Left ventricle myocardium inferior (tissue), 1 donor: ENCODE data around the gene C6orf47. TPM values are rescaled to one million over a fixed set of nuclear protein-coding genes. Genes with fewer than 3 reads are reported as not detected.
A peak's percentile ranks its signal among the peaks of the same experiment; 100 is the strongest.

Experiments
- DNase-seq: peaks from one replicate; pipeline ENCODE4 v3.0.0-alpha.2; 2020
- H3K27ac ChIP-seq: fragments of 200-600 bp; replicated peaks from 2 replicates; pipeline ENCODE4 v1.8.0; 2021
- H3K27me3 ChIP-seq: fragments of 200-600 bp; 2 replicates; pipeline ENCODE4 v1.8.0; 2021; ENCODE audit warnings: low read depth
- H3K36me3 ChIP-seq: fragments of 200-600 bp; 2 replicates; pipeline ENCODE4 v1.8.0; 2021
- H3K4me1 ChIP-seq: fragments of 200-600 bp; 2 replicates; pipeline ENCODE4 v1.8.0; 2021
- H3K4me3 ChIP-seq: fragments of 200-600 bp; 2 replicates; pipeline ENCODE4 v1.8.0; 2021; ENCODE audit warnings: mild to moderate bottlenecking, moderate library complexity
- H3K9me3 ChIP-seq: fragments of 200-600 bp; replicated peaks from 2 replicates; pipeline ENCODE4 v1.8.0; 2021
- CTCF ChIP-seq: fragments of 200-600 bp; IDR thresholded peaks from 2 replicates; pipeline ENCODE4 v1.8.0; 2021; ENCODE audit warnings: antibody characterized with exemption, mild to moderate bottlenecking, borderline replicate concordance
- intact Hi-C: fragments of 100-400 bp; cut with micrococcal nuclease; formaldehyde crosslinking; loops from one replicate; pipeline ENCODE4 v1.11.0; 2022
- total RNA-seq: library from RNA; stranded (reverse); fragmentation: NEBNext Ultra II Directional; extraction: Animal tissue kit (Norgen Biotek cat#: 25700); gene quantifications from one replicate; pipeline ENCODE4 v1.2.1, GENCODE V29; 2021
- donor health status: DM: no; HTN: yes; CAD: no; lungs with severe emphysema.

C6orf47 gene
- total RNA-seq, 1 donor from 2014 or later, result 16.9 TPM

GRCh38 chr6:31676904-31677303, 16.3 kb upstream of the C6orf47 start:
- intact Hi-C loops, result no loop called here
- H3K36me3 ChIP-seq, result peaks cover 21% of the 10 kb centered on the region

GRCh38 chr6:31676322-31676903, 15.8 kb upstream of the C6orf47 start:
- TF ChIP-seq CTCF, result no peak
- no peak for DNase-seq
- no peak overlapping the region for H3K27ac ChIP-seq
- no peaks in the 10 kb centered on the region for H3K27me3 ChIP-seq
- no peaks in the 10 kb centered on the region for H3K9me3 ChIP-seq
- H3K4me1 ChIP-seq, result peaks cover 13% of the 10 kb centered on the region
- no peak overlapping the region for H3K4me3 ChIP-seq
- intact Hi-C loops, result no loop called here
- H3K36me3 ChIP-seq, result peaks cover 26% of the 10 kb centered on the region

More at GRCh38 chr6:31676904-31677303, 16.3 kb upstream of the C6orf47 start:
- no peak overlapping the region for H3K27ac ChIP-seq
- H3K4me1 ChIP-seq, result peaks cover 18% of the 10 kb centered on the region
- DNase-seq, result no peak
- H3K4me3 ChIP-seq, result no peak overlapping the region
- no peak for TF ChIP-seq CTCF
- no peaks in the 10 kb centered on the region for H3K27me3 ChIP-seq
- H3K9me3 ChIP-seq, result no peaks in the 10 kb centered on the region

DNA sequence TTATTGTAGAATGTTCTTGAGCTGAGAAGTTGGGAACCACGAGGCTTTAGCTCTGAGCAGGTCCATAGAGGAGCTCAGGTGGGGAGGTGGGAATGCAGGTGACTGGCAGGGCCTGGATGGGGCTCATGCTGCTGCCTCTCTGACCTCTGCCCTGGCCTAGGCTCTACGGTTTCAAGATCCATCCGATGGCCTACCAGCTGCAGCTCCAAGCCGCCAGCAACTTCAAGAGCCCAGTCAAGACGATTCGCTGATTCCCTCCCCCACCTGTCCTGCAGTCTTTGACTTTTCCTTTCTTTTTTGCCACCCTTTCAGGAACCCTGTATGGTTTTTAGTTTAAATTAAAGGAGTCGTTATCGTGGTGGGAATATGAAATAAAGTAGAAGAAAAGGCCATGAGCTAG, 9.1 kb upstream of the C6orf47 start, which contains the start of gene LY6G5B:
Gene LY6G5B (plus strand): TSS at position 301 of the 400 bp plus-strand sequence. CDS start 975 bp downstream, outside the sequence.
- no peak within 1 kb of the TSS for H3K27ac ChIP-seq
- no peaks in the 10 kb centered on the region for H3K27me3 ChIP-seq
- no peak for DNase-seq
- TF ChIP-seq CTCF, result no peak
- intact Hi-C loops, result no loop called here
- H3K4me3 ChIP-seq, result no peak within 1 kb of the TSS
- peaks cover 67% of the 10 kb centered on the region for H3K36me3 ChIP-seq
- H3K9me3 ChIP-seq, result no peaks in the 10 kb centered on the region
- H3K4me1 ChIP-seq, result peaks cover 35% of the 10 kb centered on the region

GRCh38 chr6:31666337-31666965, 5.9 kb upstream of the C6orf47 start:
- Histone ChIP-seq H3K36me3 (peaks cover 61% of the 10 kb centered on the region), H3K27ac (peak overlapping the region; percentile 96), H3K9me3 (no peaks in the 10 kb centered on the region), H3K4me3 (peak overlapping the region; percentile 78), H3K4me1 (peaks cover 66% of the 10 kb centered on the region), H3K27me3 (no peaks in the 10 kb centered on the region)
- DNase-seq, result no peak
- TF ChIP-seq CTCF, result no peak
- intact Hi-C loops, result no loop called here

GRCh38 chr6:31665501-31666336, 5.1 kb upstream of the C6orf47 start, which contains the start of gene CSNK2B:
Gene CSNK2B (plus strand): TSS chr6:31666080. CDS start chr6:31666832, 752 bp downstream.
- H3K27ac ChIP-seq, result peak within 1 kb of the TSS; percentile 96
- peaks cover 73% of the 10 kb centered on the region for H3K4me1 ChIP-seq
- peaks cover 55% of the 10 kb centered on the region for H3K36me3 ChIP-seq
- TF ChIP-seq CTCF, result no peak
- peak within 1 kb of the TSS; percentile 78 for H3K4me3 ChIP-seq
- H3K27me3 ChIP-seq, result no peaks in the 10 kb centered on the region
- intact Hi-C loops, result no loop called here
- DNase-seq, result peak; percentile 99
- H3K9me3 ChIP-seq, result no peaks in the 10 kb centered on the region
